HG02970 (cell line): ENCODE results near the gene LTBP1.

Experiments used
- ATAC-seq: cut with Tn5 transposase; IDR thresholded peaks from one replicate; pipeline ENCODE4 v1.9.1; 2021; ENCODE audit warnings: mild to moderate bottlenecking, moderate library complexity, moderate number of reproducible peaks; ENCODE audit not compliant: unreplicated experiment, low FRiP score

Gene LTBP1

GRCh38 chr2:32931945-32932709 lies 14.6 kb upstream of the LTBP1 start:
- ATAC-seq = no peak

- ATAC-seq = no peak
Observed at GRCh38 chr2:32932825-32933755, 13.7 kb upstream of the LTBP1 start.

GRCh38 chr2:32933756-32934095 lies 13.0 kb upstream of the LTBP1 start:
- no peak for ATAC-seq

GRCh38 chr2:32937602-32938448 lies 8.9 kb upstream of the LTBP1 start:
- ATAC-seq = no peak

- ATAC-seq = no peak
Observed at GRCh38 chr2:32938934-32939333, 7.8 kb upstream of the LTBP1 start.

GRCh38 chr2:32940316-32940997 lies 6.3 kb upstream of the LTBP1 start:
- ATAC-seq = no peak

GRCh38 chr2:32941944-32942690 lies 4.6 kb upstream of the LTBP1 start:
- no peak for ATAC-seq

GRCh38 chr2:32942793-32943485 lies 3.8 kb upstream of the LTBP1 start:
- ATAC-seq = no peak

- no peak for ATAC-seq
Observed at GRCh38 chr2:32945286-32945685, 1.5 kb upstream of the LTBP1 start.

GRCh38 chr2:32947076-32947483 lies 327 bp downstream of the LTBP1 start:
- ATAC-seq = no peak

GRCh38 chr2:32947484-32948143 lies 861 bp downstream of the LTBP1 start:
- no peak for ATAC-seq

GRCh38 chr2:32948266-32948665 lies 1.5 kb downstream of the LTBP1 start:
- no peak for ATAC-seq

- ATAC-seq = no peak
Observed at GRCh38 chr2:32949260-32949659, 2.5 kb downstream of the LTBP1 start.

GRCh38 chr2:32951672-32952071 lies 4.9 kb downstream of the LTBP1 start:
- ATAC-seq = no peak

GRCh38 chr2:32952761-32953476 lies 6.2 kb downstream of the LTBP1 start:
- no peak for ATAC-seq

- ATAC-seq = no peak
Observed at GRCh38 chr2:32954206-32954605, 7.5 kb downstream of the LTBP1 start.

GRCh38 chr2:32958821-32959220 lies 12.1 kb downstream of the LTBP1 start:
- ATAC-seq = no peak

GRCh38 chr2:32960238-32960637 lies 13.5 kb downstream of the LTBP1 start:
- ATAC-seq = no peak
